ENCODE results near the gene CASP2. TPM values are rescaled to one million over a fixed set of nuclear protein-coding genes. Genes with fewer than 3 reads are reported as not detected.

Gene CASP2
- total and polyA plus RNA-seq, 2 of the 8 experiments (the other 6 are each of a cell fraction or from before 2014, with no cell fraction given): 23.7 to 35.3 TPM

GRCh38 chr7:143252006-143252405, 36.1 kb upstream of the CASP2 start:
- no peak overlapping the region for H2BK12ac ChIP-seq (ENCODE audit: low read depth, low read length)
- H2BK120ac ChIP-seq (replicated peaks; ENCODE audit: low read depth, low read length): no peak overlapping the region
- no peaks in the 10 kb centered on the region for H3K9me3 ChIP-seq (ENCODE audit: insufficient read depth in 2 of 2, low read depth in 1 of 2, low read length in 1 of 2)
- no peaks in the 10 kb centered on the region for H3K23me2 ChIP-seq (ENCODE audit: low read depth, low read length)
- FAIRE-seq (no peak), DNase-seq (ENCODE audit: low read depth in 1 of 2, low spot score in 2 of 2) (no peak)
- no peak overlapping the region for H3K4ac ChIP-seq (replicated peaks; ENCODE audit: insufficient read length, low read depth, low read length)
- no peak overlapping the region for H2BK5ac ChIP-seq (ENCODE audit: low read depth, low read length)
- no peak overlapping the region for H4K5ac ChIP-seq (ENCODE audit: insufficient read length, low read depth, low read length)
- no peak overlapping the region for H3K9ac ChIP-seq (replicated peaks in 1 of 4; ENCODE audit: extremely low read depth in 1 of 4, low read depth in 3 of 4, low read length in 3 of 4)
- H3K4me1 ChIP-seq (replicated peaks in 1 of 4; ENCODE audit: control insufficient read depth in 3 of 4, insufficient read depth in 4 of 4, low read length in 3 of 4): no peaks in the 10 kb centered on the region
- H3K36me3 ChIP-seq (ENCODE audit: control insufficient read depth in 2 of 4, insufficient read depth in 4 of 4, low read length in 3 of 4): no peaks in the 10 kb centered on the region
- H4K8ac ChIP-seq (ENCODE audit: extremely low read depth, insufficient read depth, low read length): no peak overlapping the region
- WGBS, 2 experiments (ENCODE audit: extremely low coverage in 1 of 2, insufficient coverage in 1 of 2, insufficient read length in 1 of 2, insufficient replicate concordance in 2 of 2, low coverage in 1 of 2, low lambda C conversion rate in 2 of 2, missing lambda C conversion rate in 1 of 2): 89% methylated on average over 2 of the region's 2 CpGs; no CpG with 5 or more reads in 1 of the 2 experiments
- H3K14ac ChIP-seq (ENCODE audit: insufficient read length): no peak overlapping the region
- H3K18ac ChIP-seq (ENCODE audit: extremely low read depth, low read length): no peak overlapping the region
- POLR2A ChIA-PET (ENCODE audit: partially characterized antibody): no interaction called here
- H4K20me1 ChIP-seq (replicated peaks in 1 of 2; ENCODE audit: control insufficient read depth in 1 of 2, insufficient read depth in 2 of 2, low read length in 2 of 2): no peaks in the 10 kb centered on the region
- H3K79me1 ChIP-seq (ENCODE audit: low read depth, low read length): no peaks in the 10 kb centered on the region
- no peak overlapping the region for H3K4me2 ChIP-seq (ENCODE audit: insufficient read depth in 1 of 2, low read depth in 2 of 2, low read length in 2 of 2)
- H2AFZ ChIP-seq (ENCODE audit: low read length): no peak overlapping the region
- H3K4me3 ChIP-seq (ENCODE audit: extremely low read depth in 1 of 4, insufficient read depth in 2 of 4, low read depth in 3 of 4, low read length in 4 of 4): no peak overlapping the region
- H2BK15ac ChIP-seq (ENCODE audit: low read length): no peak overlapping the region
- H2AK5ac ChIP-seq (ENCODE audit: low read depth, low read length): no peak overlapping the region
- no peak overlapping the region for H2BK20ac ChIP-seq (ENCODE audit: low read length)
- H3K27ac ChIP-seq (ENCODE audit: low read depth, low read length): no peak overlapping the region
- no peak overlapping the region for H4K91ac ChIP-seq (replicated peaks; ENCODE audit: insufficient read length, low read length)
- H3K56ac ChIP-seq (replicated peaks; ENCODE audit: insufficient read length, low read depth, low read length): no peak overlapping the region
- TF ChIP-seq GTF2F1 (IDR thresholded peaks at IDR 0.05; ENCODE audit: borderline replicate concordance, low read depth, low read length): no peak
- no peak for TF ChIP-seq SAP30 (IDR thresholded peaks at IDR 0.05; ENCODE audit: insufficient read depth, insufficient replicate concordance, low read length)
- TF ChIP-seq TEAD4 (IDR thresholded peaks at IDR 0.05; ENCODE audit: low read depth, low read length): no peak
- no peaks in the 10 kb centered on the region for H3K27me3 ChIP-seq (replicated peaks in 1 of 4; ENCODE audit: control insufficient read depth in 3 of 4, extremely low read depth in 1 of 4, insufficient read depth in 3 of 4, low read length in 3 of 4)
- H3K23ac ChIP-seq (ENCODE audit: insufficient read length): no peak overlapping the region
- CTCF ChIA-PET (ENCODE audit: partially characterized antibody): interaction anchor here (6.6 kb wide), 1 partner anchor 12 kb away, joined by 41 read pairs; no protein-coding TSS in a partner anchor
- no peaks in the 10 kb centered on the region for H3K79me2 ChIP-seq (ENCODE audit: control insufficient read depth in 1 of 2, insufficient read depth in 2 of 2, low read length in 2 of 2)

All from H1 (cell line).